Motor neuron (in vitro differentiated cells): Measurements from ENCODE around the gene MXI1. TPM values are rescaled to one million over a fixed set of nuclear protein-coding genes. Genes with fewer than 3 reads are reported as not detected.

ENCODE experiments used
- ATAC-seq, 8 experiments: fragments of 200-7000 bp; cut with Tn5 transposase; replicated peaks in 6 of 8; 2 replicates each; pipeline ENCODE4 v1.8.0; 2021; ENCODE audit warnings: mild to moderate bottlenecking in 8 of 8, moderate library complexity in 8 of 8
- H3K27ac ChIP-seq, 2 donors: fragments of 250-450 bp; sonication (Bioruptor Pico); 2 replicates each; pipeline ENCODE4 v1.9.0; 2021; ENCODE audit warnings: antibody characterized with exemption in 2 of 2, mild to moderate bottlenecking in 2 of 2, moderate library complexity in 1 of 2
- H3K4me1 ChIP-seq, 2 donors: fragments of 250-450 bp; sonication (Bioruptor Pico); replicated peaks in 1 of 2; 2 replicates each; pipeline ENCODE4 v1.6.1; 2021; ENCODE audit warnings: antibody characterized with exemption in 2 of 2, mild to moderate bottlenecking in 2 of 2, moderate library complexity in 1 of 2
- H3K4me3 ChIP-seq, 5 donors: fragments of 250-450 bp; sonication (Bioruptor Pico); 2 replicates each; pipeline ENCODE4 v1.9.0; 2021; ENCODE audit warnings: antibody characterized with exemption in 5 of 5, mild to moderate bottlenecking in 5 of 5, moderate library complexity in 4 of 5
- WGBS, 10 experiments: fragments of 450-650 bp; shearing (Covaris generic); methylation state at CpG; one replicate each; pipeline ENCODE4 v1.0.0; 2022; 5-methylcytosine and 5-hydroxymethylcytosine counted together
- in situ Hi-C, 9 experiments: fragments of 400-800 bp; cut with MboI; loops; one replicate each; pipeline ENCODE4 v1.15.0; 2021; ENCODE audit warnings: low sequenced_read_pairs in 9 of 9, low pct_unique_long_range_greater_than_20kb in 2 of 9; ENCODE audit not compliant: unreplicated experiment in 9 of 9
- total RNA-seq, 8 experiments: library from RNA; unstranded; fragments of 300-600 nt; gene quantifications; 2 replicates each; pipeline versions ENCODE4 v1.2.3 to v1.2.4, GENCODE V29; 2022

Gene MXI1
- total RNA-seq, 8 experiments from 2014 or later: 15.5 to 58.2 (median 34.2) TPM

DNA sequence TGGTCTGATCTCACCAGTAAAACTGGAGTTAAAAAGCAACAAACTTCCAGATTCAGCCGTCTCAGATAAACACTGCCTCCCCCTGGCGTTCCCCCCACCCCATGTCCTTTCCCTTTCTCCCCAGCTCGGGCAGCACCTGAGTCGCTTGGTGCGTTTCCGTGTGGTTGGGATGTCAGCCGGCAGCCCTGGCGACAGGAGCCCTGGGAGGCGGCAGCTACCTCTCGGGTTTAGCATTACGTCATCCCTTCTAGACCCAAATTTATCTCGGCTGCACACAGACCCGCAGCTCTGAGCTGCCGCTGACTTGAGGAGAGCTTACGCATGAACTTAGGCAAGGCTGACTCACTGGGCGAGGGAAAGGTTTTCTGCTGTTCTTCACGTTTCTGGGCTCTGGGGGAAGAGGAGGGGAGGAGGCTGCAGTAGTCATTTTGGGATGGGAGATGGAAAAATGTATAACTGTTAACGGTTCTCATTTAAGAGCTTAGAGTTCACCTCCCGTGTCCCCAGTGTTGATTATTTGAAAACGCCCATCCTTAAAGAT, 14.4 kb downstream of the MXI1 start:
- ATAC-seq: peak; percentile 29 to 71 (median 68)
- H3K27ac ChIP-seq: no peak overlapping the region
- WGBS, 10 experiments: 0 to 49% (median 12%) methylated on average over 1 to 12 of the region's 20 CpGs; no CpG with 5 or more reads in 2 of the 10 experiments
- in situ Hi-C loops: loop anchor here in 1 of 9 experiments (10.0 kb wide), 1 partner anchor 87 kb away; no protein-coding TSS in a partner anchor
- peak overlapping the region; percentile 5 to 32 (median 21) for H3K4me3 ChIP-seq
- peaks cover 23 to 31% of the 10 kb centered on the region in 2 donors for H3K4me1 ChIP-seq

GRCh38 chr10:110222641-110223297, 15.4 kb downstream of the MXI1 start:
- H3K4me1 ChIP-seq: peaks cover 23 to 31% of the 10 kb centered on the region in 2 donors
- H3K4me3 ChIP-seq: no peak overlapping the region
- ATAC-seq: no peak
- in situ Hi-C loops: loop anchor here in 1 of 9 experiments (10.0 kb wide), 1 partner anchor 88 kb away; no protein-coding TSS in a partner anchor
- H3K27ac ChIP-seq: no peak overlapping the region
- WGBS, 10 experiments: 49 to 100% (median 96%) methylated on average over 1 to 4 of the region's 4 CpGs; no CpG with 5 or more reads in 4 of the 10 experiments

DNA sequence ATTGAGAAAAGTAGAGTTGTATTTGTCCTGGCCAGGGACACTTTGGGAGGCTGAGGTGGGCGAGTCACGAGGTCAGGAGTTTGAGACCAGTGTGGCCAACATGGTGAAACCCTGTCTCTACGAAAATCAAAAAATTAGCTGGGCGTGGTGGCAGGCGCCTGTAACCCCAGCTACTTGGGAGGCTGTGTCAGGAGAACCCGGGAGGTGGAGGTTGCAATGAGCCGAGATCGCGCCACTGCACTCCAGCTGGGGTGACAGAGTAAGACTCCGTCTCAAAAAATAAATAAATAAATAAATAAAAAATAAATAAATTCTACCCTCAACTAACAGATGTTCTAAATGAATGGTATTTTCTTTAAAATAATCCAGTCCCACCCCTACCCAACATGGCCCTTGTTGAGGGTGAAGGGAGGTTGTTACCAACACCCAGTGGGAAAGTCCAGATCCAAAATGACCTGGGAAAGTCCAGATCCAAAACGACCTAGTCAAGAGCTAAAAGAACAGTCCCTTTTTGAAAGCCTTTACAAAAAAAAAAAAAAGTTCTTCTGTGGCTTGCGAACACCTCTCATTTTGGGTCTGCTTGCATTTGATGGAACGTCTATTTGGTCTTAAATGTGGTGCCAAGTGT, 16.0 kb downstream of the MXI1 start:
- Histone ChIP-seq H3K4me1 (peaks cover 23 to 31% of the 10 kb centered on the region in 2 donors), H3K4me3 (no peak overlapping the region), H3K27ac (no peak overlapping the region)
- in situ Hi-C loops: loop anchor here in 1 of 9 experiments (10.0 kb wide), 1 partner anchor 89 kb away; no protein-coding TSS in a partner anchor
- no peak for ATAC-seq
- WGBS, 10 experiments: 69 to 100% (median 88%) methylated on average over 3 to 13 of the region's 13 CpGs

GRCh38 chr10:110224992-110225391, 17.6 kb downstream of the MXI1 start:
- Histone ChIP-seq H3K4me1 (peaks cover 23 to 24% of the 10 kb centered on the region in 2 donors), H3K4me3 (peak overlapping the region in 1 of 5 donors; percentile 69), H3K27ac (no peak overlapping the region)
- 16 to 89% (median 78%) methylated on average over 1 to 9 of the region's 9 CpGs for WGBS, 10 experiments
- no peak for ATAC-seq
- in situ Hi-C loops: loop anchor here in 1 of 9 experiments (10.0 kb wide), 1 partner anchor 90 kb away; no protein-coding TSS in a partner anchor

DNA sequence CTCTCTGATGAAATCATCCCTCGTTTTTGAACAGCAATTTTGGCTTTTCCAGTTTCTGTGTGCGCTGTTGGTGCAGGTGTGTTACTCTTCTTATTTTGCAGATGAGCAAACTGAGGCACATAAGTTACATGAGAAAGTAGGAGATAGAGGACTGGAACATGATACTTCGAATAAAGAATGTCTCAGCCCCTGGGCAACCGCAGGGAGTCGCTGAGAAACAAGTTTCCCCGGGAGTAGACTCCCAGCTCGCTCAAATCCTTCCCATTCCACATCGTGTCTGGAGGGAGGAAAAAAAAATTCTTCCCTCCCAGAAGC, 18.0 kb downstream of the MXI1 start:
- Histone ChIP-seq H3K27ac (no peak overlapping the region), H3K4me1 (peaks cover 18 to 20% of the 10 kb centered on the region in 2 donors), H3K4me3 (peak overlapping the region; percentile 43 to 69 (median 63))
- WGBS, 10 experiments: 0 to 44% (median 5%) methylated on average over 2 to 8 of the region's 8 CpGs
- no peak for ATAC-seq
- in situ Hi-C loops: loop anchor here in 1 of 9 experiments (10.0 kb wide), 1 partner anchor 91 kb away; no protein-coding TSS in a partner anchor

DNA sequence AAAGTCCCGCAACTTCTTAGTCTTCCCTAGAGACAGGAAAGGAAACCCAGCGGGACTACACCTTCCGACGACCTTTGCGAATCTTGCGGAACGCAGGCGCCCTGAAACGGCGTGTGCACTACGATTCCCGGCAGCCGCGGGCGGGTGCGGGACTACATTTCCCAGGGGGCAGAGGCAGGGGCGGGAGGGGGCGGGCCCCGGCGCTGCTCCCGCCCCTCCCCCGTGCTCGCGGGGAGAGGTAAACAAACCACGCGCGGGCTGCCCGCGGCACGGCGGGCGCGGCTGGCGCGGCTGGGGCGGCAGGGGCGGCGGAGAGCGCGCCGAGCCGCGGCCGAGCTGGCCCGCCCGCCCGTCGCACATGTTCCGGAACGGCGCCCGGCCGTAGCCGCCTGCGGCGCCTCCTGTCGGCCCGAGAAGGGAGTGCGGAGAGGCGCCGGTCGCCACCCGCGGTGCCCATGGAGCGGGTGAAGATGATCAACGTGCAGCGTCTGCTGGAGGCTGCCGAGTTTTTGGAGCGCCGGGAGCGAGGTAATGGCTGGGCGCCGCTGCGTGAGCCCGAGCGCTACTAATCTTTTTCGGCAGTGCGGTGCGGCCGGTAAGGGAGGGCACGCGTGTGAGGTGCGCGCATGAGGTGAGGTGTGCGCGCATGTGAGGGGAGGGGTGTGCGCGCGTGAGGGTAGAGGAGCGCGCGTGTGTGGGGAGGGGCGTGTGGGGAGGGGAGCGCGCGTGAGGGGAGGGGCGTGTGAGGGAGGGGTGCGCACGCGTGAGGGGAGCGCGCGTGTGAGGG, 18.5 kb downstream of the MXI1 start:
- in situ Hi-C loops: loop anchor here in 1 of 9 experiments (10.0 kb wide), 1 partner anchor 91 kb away; no protein-coding TSS in a partner anchor
- peaks cover 17 to 20% of the 10 kb centered on the region in 2 donors for H3K4me1 ChIP-seq
- peak; percentile 65 to 80 (median 68) for ATAC-seq
- 0 to 10% (median 2%) methylated on average over 1 to 8 of the region's 103 CpGs; no CpG with 5 or more reads in 6 of the 10 experiments for WGBS, 10 experiments
- H3K27ac ChIP-seq: peak overlapping the region; percentile 5 to 68
- H3K4me3 ChIP-seq: peak overlapping the region; percentile 43 to 69 (median 63)

DNA sequence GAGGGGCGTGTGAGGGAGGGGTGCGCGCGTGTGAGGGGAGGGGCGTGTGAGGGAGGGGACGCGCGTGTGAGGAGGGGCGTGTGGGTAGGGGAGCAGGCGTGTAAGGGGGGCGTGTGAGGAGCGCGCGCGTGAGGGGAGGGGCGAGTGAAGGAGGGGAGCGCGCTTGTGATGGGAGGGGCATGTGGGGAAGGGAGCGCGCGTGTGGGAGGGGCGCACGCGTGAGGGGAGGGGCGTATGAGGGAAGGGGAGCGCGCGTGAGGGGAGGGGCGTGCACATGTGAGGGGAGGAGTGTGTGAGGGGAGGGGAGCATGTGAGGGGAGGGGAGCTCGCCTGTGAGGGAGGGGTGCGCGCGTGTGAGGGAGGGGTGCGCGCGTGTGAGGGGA, 19.1 kb downstream of the MXI1 start:
- WGBS, 10 experiments: no CpG with 5 or more reads among the region's 36 CpGs
- Histone ChIP-seq H3K27ac (peak overlapping the region in 1 of 2 donors; percentile 29), H3K4me3 (peak overlapping the region; percentile 43 to 69 (median 63)), H3K4me1 (peaks cover 12 to 15% of the 10 kb centered on the region in 2 donors)
- in situ Hi-C loops: loop anchor here in 1 of 9 experiments (10.0 kb wide), 1 partner anchor 92 kb away; no protein-coding TSS in a partner anchor
- ATAC-seq: peak; percentile 3 to 35 (median 10)

GRCh38 chr10:110226926-110227641, 19.7 kb downstream of the MXI1 start:
- peak overlapping the region; percentile 43 to 69 (median 63) for H3K4me3 ChIP-seq
- H3K4me1 ChIP-seq: peaks cover 10% of the 10 kb centered on the region in 2 donors
- in situ Hi-C loops: loop anchor here in 1 of 9 experiments (10.0 kb wide), 1 partner anchor 92 kb away; no protein-coding TSS in a partner anchor
- peak overlapping the region; percentile 34 to 50 for H3K27ac ChIP-seq
- ATAC-seq: peak; percentile 5 to 53 (median 34)
- WGBS, 10 experiments: no CpG with 5 or more reads among the region's 71 CpGs

DNA sequence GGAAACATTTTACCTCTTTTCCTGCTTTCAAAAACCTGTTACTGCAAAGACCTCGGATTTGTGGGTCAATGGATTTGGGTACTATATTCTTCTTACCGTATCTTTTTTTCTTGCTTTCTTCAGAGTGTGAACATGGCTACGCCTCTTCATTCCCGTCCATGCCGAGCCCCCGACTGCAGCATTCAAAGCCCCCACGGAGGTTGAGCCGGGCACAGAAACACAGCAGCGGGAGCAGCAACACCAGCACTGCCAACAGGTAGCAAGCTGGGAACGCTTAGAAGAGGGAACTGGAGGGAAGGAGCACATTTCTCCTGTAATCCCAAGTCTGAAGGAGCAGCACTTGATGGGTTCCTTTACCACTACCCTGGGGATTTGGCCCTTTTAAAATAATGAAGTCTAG, 20.7 kb downstream of the MXI1 start:
- 33 to 95% (median 80%) methylated on average over 1 to 10 of the region's 10 CpGs for WGBS, 10 experiments
- Histone ChIP-seq H3K4me3 (peak overlapping the region in 2 of 5 donors; percentile 62 to 69), H3K27ac (no peak overlapping the region), H3K4me1 (peaks cover under 1% of the 10 kb centered on the region in 2 donors)
- ATAC-seq: no peak
- in situ Hi-C loops: loop anchor here in 1 of 9 experiments (10.0 kb wide), 1 partner anchor 93 kb away; no protein-coding TSS in a partner anchor

DNA sequence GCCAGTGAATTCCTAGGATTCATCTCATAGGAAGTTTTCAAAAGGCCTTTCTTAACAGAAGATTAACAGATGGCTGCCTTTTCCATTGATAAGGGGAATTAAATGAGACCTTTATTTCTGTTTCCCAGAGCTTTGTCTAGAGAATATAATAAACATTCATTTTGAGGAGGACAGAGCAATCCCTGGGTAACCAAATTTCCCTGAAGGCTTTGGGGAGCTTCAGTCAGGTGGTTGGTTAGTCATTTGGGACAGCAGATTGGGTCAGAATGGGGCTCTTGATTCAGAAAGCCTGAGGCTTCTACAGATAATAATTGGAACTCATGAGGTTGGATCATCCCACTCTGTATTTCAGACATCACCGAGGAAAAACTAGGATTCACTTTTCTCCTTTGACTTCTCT, 21.8 kb downstream of the MXI1 start:
- Histone ChIP-seq H3K4me1 (no peaks in the 10 kb centered on the region), H3K4me3 (no peak overlapping the region), H3K27ac (no peak overlapping the region)
- WGBS, 10 experiments: 60 to 100% (median 85%) methylated on average over 1 of the region's 1 CpG; no CpG with 5 or more reads in 2 of the 10 experiments
- ATAC-seq: no peak
- in situ Hi-C loops: loop anchor here in 1 of 9 experiments (10.0 kb wide), 1 partner anchor 94 kb away; no protein-coding TSS in a partner anchor

- H3K27ac ChIP-seq: no peak overlapping the region
- in situ Hi-C loops: no loop called here
- no peak for ATAC-seq
- no peak overlapping the region for H3K4me3 ChIP-seq
- 0 to 91% (median 57%) methylated on average over 1 of the region's 1 CpG; no CpG with 5 or more reads in 3 of the 10 experiments for WGBS, 10 experiments
- H3K4me1 ChIP-seq: no peaks in the 10 kb centered on the region
Observed at GRCh38 chr10:110233846-110234245, 26.4 kb downstream of the MXI1 start.
